ENCODE results near the gene CENPP.

Gene CENPP

GRCh38 chr9:92608241-92608908 lies 282.6 kb downstream of the CENPP start:
- TF ChIP-seq HDGF (IDR thresholded peaks at IDR 0.05; ENCODE audit: borderline replicate concordance), result no peak
- no peak for TF ChIP-seq PKNOX1 (IDR thresholded peaks at IDR 0.05)
- no peak for TF ChIP-seq TARDBP (IDR thresholded peaks at IDR 0.05)
- TF ChIP-seq FOXK2 (IDR thresholded peaks at IDR 0.05), result no peak
- no peak for TF ChIP-seq BHLHE40 (IDR thresholded peaks at IDR 0.05; ENCODE audit: borderline replicate concordance)
- TF ChIP-seq LEF1 (IDR thresholded peaks at IDR 0.05; ENCODE audit: borderline replicate concordance), result no peak
- TF ChIP-seq L3MBTL2 (conservative IDR thresholded peaks at IDR 0.05), result no peak
- TF ChIP-seq FOXA1 (IDR thresholded peaks at IDR 0.05), result no peak
- no peak for TF ChIP-seq ELF4 (IDR thresholded peaks at IDR 0.05)
- no peak for DNase-seq (ENCODE audit: extremely low spot score)
- POLR2A ChIA-PET, result no interaction called here
- CTCF ChIA-PET, result interaction anchor here (0.6 kb wide), 1 partner anchor 881 kb away, joined by 3 read pairs; no protein-coding TSS in a partner anchor

GRCh38 chr9:92608909-92609445 lies 283.2 kb downstream of the CENPP start:
- ChIA-PET POLR2A (no interaction called here), CTCF (interaction anchor here (0.7 kb wide), 1 partner anchor 471 kb away, joined by 3 read pairs; no protein-coding TSS in a partner anchor)
- no peak for DNase-seq (ENCODE audit: extremely low spot score)
- TF ChIP-seq FOXM1 (IDR thresholded peaks at IDR 0.05; ENCODE audit: borderline replicate concordance) (no peak), TARDBP (IDR thresholded peaks at IDR 0.05) (no peak), FOXA1 (IDR thresholded peaks at IDR 0.05) (no peak), NFRKB (IDR thresholded peaks at IDR 0.05) (no peak), FOXK2 (IDR thresholded peaks at IDR 0.05) (no peak), CTBP1 (IDR thresholded peaks at IDR 0.05; ENCODE audit: borderline replicate concordance) (no peak), LEF1 (IDR thresholded peaks at IDR 0.05; ENCODE audit: borderline replicate concordance) (no peak), PKNOX1 (IDR thresholded peaks at IDR 0.05) (no peak)

- DNase-seq (ENCODE audit: extremely low spot score), result no peak
- CTCF ChIA-PET, result no interaction called here
- TF ChIP-seq LEF1 (IDR thresholded peaks at IDR 0.05; ENCODE audit: borderline replicate concordance) (no peak), BHLHE40 (IDR thresholded peaks at IDR 0.05; ENCODE audit: borderline replicate concordance) (no peak), ELF4 (IDR thresholded peaks at IDR 0.05) (no peak), SUZ12 (IDR thresholded peaks at IDR 0.05) (no peak), FOXK2 (IDR thresholded peaks at IDR 0.05) (no peak), NFRKB (IDR thresholded peaks at IDR 0.05) (no peak), L3MBTL2 (conservative IDR thresholded peaks at IDR 0.05) (no peak), SP1 (IDR thresholded peaks at IDR 0.05) (no peak), CTBP1 (IDR thresholded peaks at IDR 0.05; ENCODE audit: borderline replicate concordance) (no peak), ARNT (IDR thresholded peaks at IDR 0.05) (no peak), FOXA1 (IDR thresholded peaks at IDR 0.05) (no peak), ZNF384 (IDR thresholded peaks at IDR 0.05) (no peak), PKNOX1 (IDR thresholded peaks at IDR 0.05) (no peak), HDGF (IDR thresholded peaks at IDR 0.05; ENCODE audit: borderline replicate concordance) (no peak), FOXM1 (IDR thresholded peaks at IDR 0.05; ENCODE audit: borderline replicate concordance) (no peak), TARDBP (IDR thresholded peaks at IDR 0.05) (no peak)
- POLR2A ChIA-PET, result interaction anchor here (0.9 kb wide), 1 partner anchor 9 kb away, joined by 3 read pairs; no protein-coding TSS in a partner anchor
These were observed 285.0 kb downstream of the CENPP start for GRCh38 chr9:92610470-92611420.

GRCh38 chr9:92611621-92612285 lies 286.0 kb downstream of the CENPP start:
- ChIA-PET POLR2A (no interaction called here), CTCF (no interaction called here)
- TF ChIP-seq SP1 (IDR thresholded peaks at IDR 0.05) (no peak), NFRKB (IDR thresholded peaks at IDR 0.05) (no peak), LEF1 (IDR thresholded peaks at IDR 0.05; ENCODE audit: borderline replicate concordance) (no peak), L3MBTL2 (conservative IDR thresholded peaks at IDR 0.05) (no peak), FOXM1 (IDR thresholded peaks at IDR 0.05; ENCODE audit: borderline replicate concordance) (no peak), CTBP1 (IDR thresholded peaks at IDR 0.05; ENCODE audit: borderline replicate concordance) (no peak), HDGF (IDR thresholded peaks at IDR 0.05; ENCODE audit: borderline replicate concordance) (no peak), ARNT (IDR thresholded peaks at IDR 0.05) (no peak), BHLHE40 (IDR thresholded peaks at IDR 0.05; ENCODE audit: borderline replicate concordance) (no peak), PKNOX1 (IDR thresholded peaks at IDR 0.05) (no peak), TARDBP (IDR thresholded peaks at IDR 0.05) (no peak), FOXA1 (IDR thresholded peaks at IDR 0.05) (no peak), ELF4 (IDR thresholded peaks at IDR 0.05) (no peak), SUZ12 (IDR thresholded peaks at IDR 0.05) (no peak), ZNF384 (IDR thresholded peaks at IDR 0.05) (no peak), FOXK2 (IDR thresholded peaks at IDR 0.05) (no peak)
- no peak for DNase-seq (ENCODE audit: extremely low spot score)
